Stomach (tissue), 4 donors: ENCODE data around the gene MAG.
"Not testable (repeated sequence)": the region's sequence is repeated elsewhere in the genome, so short reads cannot be mapped to it uniquely, and the experiment has no call there.

Source experiments
- CTCF ChIP-seq, 7 experiments: fragments of 450-650 bp in 4 of 7; fragments of 200-600 bp in 3 of 7; sonication (generic) in 3 of 7; IDR thresholded peaks; one replicate each; pipeline ENCODE4 v1.5.1; 2016 to 2019; ENCODE audit warnings: antibody characterized with exemption in 7 of 7, control low read depth in 2 of 7, mild to moderate bottlenecking in 1 of 7
- EP300 ChIP-seq: sonication (generic); formaldehyde crosslinking; IDR thresholded peaks from one replicate; pipeline ENCODE4 v1.6.1; 2017; ENCODE audit warnings: antibody characterized with exemption
- POLR2A ChIP-seq, 4 donors: fragments of 450-650 bp; IDR thresholded peaks; one replicate each; pipeline ENCODE4 v1.6.1; 2016; ENCODE audit warnings: antibody characterized with exemption in 4 of 4, control low read depth in 2 of 4, mild to moderate bottlenecking in 1 of 4, moderate library complexity in 1 of 4
- POLR2AphosphoS5 ChIP-seq, 3 donors: sonication (generic); formaldehyde crosslinking; IDR thresholded peaks; one replicate each; pipeline ENCODE4 v1.6.1; 2016; ENCODE audit warnings: antibody characterized with exemption in 3 of 3

- not testable (repeated sequence) for TF ChIP-seq CTCF (IDR thresholded peaks at IDR 0.05); EP300; POLR2AphosphoS5 (IDR thresholded peaks at IDR 0.05); POLR2A (IDR thresholded peaks at IDR 0.05)
Measured at GRCh38 chr19:35359395-35359794, 67.4 kb downstream of the MAG start.
